Fibroblast of the conjunctiva (primary cell): Measurements from ENCODE around the gene USP21.
A peak's percentile ranks its signal among the peaks of the same experiment; 100 is the strongest.
"Not testable (repeated sequence)": the region's sequence is repeated elsewhere in the genome, so short reads cannot be mapped to it uniquely, and the experiment has no call there.

Experiments
- DNase-seq: peaks from one replicate; pipeline ENCODE4 v3.0.0-alpha.2; 2010; ENCODE audit warnings: low read depth

USP21 gene

DNA sequence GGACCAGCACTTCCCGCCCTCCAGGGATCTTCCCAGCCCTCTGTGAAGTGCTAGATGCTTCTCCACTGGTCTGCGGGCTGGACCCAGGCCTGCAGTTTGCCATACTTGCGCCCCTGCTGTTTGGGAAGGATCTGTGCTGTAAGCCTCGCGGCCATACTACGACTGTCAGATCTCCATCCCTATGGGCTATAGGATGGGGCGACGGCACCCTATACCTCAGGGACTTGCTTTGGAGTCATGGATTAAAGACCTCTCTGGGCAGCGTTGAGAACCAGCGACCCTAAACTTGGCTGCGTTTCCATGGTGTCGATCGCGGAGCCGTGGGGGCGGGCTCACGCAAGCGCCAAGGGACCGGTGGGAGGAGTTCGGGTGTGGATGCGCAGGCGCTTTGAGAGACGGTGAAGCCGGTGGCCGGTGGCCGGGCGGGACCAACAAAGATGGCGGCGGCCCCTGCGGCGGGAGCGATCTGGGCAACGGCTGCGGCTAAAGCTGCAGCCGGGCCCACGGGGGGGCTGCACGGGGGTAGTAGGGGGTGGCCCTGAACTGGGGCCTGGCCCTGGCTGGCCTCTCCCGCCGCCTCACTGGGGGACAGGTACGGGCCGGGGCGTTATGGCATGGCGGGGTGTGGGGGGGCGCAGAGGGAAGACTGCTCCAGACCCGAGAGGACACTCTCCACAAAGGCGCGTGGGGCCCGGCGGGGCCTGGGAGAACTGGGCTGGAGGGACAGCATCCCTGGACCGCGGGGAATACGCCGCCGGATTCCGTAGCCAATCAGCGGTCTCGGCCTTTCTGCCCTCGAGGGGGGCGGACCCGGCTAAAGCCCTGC lies at the start of gene USP21:
TSS of gene USP21 (plus strand) at position 414 of the 826 bp plus-strand sequence. CDS start 1,141 bp downstream, outside the sequence.
- peak; percentile 80 for DNase-seq

- DNase-seq: no peak
Measured at GRCh38 chr1:161111117-161111516, 48.2 kb upstream of the USP21 start.

DNA sequence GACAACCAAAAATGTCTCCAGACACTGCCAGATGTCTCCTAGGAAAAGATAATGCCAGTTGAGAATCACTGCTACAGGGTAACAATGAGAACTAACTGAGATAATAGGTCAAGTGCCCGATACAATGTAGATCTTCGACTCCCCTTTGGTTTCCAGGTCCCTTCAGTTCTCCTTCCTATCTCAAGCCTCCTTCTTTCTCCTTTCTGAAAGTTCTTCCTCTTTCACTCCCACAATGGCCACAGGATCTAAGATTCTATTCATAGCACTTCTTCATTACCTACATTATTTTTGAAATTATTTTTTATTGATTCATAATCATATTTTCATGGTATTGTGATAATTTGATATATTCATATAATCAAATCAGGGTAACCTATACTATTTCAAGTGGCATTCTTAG lies 47.8 kb upstream of the USP21 start:
- no peak for DNase-seq

GRCh38 chr1:161113915-161114314 lies 45.4 kb upstream of the USP21 start:
- DNase-seq: no peak

DNA sequence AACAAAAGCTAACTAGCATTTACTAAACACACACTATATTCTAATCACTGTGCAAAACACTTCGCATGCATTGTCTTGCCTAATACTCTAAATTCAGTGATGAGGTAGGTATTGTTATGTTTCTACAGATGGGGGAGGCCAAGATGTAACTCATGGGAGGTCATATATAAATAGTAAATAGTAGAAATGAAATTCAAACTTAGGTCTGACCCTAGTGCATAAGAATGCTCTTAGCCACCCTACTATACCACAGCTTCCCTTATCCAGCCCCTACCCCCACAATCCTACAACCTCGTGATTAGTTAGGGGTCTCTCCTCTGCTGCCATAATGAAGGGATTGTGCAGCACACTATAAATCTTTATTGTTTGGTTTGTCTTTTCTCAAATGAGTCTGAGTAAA lies 44.7 kb upstream of the USP21 start:
- no peak for DNase-seq

GRCh38 chr1:161115132-161115711 lies 44.1 kb upstream of the USP21 start:
- peak; percentile 93 for DNase-seq

DNA sequence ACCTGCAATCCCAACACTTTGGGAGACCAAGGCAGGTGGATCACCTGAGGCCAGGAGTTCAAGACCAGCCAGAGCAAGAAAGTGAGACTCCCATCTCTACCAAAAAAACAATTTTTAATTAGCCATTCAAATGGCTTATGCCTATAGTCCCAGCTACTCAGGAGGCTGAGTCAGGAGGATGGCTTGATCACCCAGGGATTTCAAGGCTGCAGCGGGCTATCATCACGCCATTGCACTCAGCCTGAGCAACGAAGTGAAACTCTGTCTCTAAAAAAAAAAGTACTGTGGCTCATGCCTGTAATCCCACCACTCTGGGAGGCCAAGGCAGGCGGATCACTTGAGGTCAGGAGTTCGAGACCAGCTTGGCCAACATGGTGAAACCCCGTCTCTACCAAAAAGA lies 43.3 kb upstream of the USP21 start:
- not testable (repeated sequence) for DNase-seq

- DNase-seq: peak; percentile 71
Measured at GRCh38 chr1:161117759-161118581, 41.3 kb upstream of the USP21 start, which contains the start of the genes NIT1 and PFDN2. NIT1 (plus strand) TSS chr1:161118105; CDS start chr1:161118177, 72 bp downstream. PFDN2 (minus strand) TSS chr1:161118037; CDS start chr1:161118026, 11 bp downstream.

DNA sequence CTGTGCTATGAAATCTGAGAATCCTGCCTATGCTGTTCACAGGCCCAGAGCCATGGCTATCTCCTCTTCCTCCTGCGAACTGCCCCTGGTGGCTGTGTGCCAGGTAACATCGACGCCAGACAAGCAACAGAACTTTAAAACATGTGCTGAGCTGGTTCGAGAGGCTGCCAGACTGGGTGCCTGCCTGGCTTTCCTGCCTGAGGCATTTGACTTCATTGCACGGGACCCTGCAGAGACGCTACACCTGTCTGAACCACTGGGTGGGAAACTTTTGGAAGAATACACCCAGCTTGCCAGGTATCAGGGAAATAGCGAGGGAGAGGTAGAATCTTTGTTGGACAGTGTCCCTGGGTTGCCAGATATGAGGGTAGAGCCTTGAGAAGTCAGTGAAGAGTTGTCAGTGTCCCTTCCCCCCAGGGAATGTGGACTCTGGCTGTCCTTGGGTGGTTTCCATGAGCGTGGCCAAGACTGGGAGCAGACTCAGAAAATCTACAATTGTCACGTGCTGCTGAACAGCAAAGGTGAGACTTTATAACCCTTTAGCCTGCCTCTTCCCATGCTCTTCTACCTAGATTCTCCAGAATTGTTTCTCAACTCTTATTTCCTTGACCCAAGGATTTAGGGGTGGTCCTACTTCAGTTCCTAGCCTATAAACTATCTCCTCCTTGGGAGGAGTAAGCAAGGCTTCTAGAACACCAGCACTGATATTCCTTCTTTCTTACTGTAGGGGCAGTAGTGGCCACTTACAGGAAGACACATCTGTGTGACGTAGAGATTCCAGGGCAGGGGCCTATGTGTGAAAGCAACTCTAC lies 40.0 kb upstream of the USP21 start:
- DNase-seq: peak; percentile 61

DNA sequence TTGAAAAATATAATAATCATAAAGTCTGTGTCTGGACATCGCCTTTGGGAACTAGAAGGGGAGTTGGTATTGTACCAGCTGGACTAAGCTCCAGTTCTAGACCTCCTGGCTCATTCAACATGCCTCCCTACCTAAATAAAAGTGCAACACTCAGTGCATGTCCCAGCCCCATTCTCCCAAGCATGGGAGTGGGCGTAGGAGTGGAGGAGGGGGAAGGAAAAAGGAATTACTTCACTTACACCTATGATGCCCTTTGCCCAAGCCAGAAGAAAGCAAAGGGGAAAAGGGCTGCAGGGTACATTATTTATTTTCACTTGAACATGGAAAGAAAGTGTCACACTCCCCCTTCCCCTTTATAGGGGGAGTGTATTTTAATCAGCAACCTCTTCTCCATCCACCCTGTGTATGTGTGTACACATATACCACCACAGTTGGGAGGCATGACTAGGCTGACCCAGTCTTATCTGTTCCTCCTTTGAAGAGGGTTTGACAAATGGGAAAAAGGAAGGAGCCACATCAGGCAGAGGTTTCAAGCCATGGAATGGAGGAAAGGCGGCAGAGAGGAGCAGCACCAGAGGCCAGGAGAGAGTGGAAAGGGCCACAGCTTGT lies 38.2 kb upstream of the USP21 start:
- DNase-seq: no peak

- no peak for DNase-seq
Measured at GRCh38 chr1:161121834-161122233, 37.5 kb upstream of the USP21 start.

- DNase-seq: no peak
Measured at GRCh38 chr1:161122967-161123366, 36.3 kb upstream of the USP21 start.

GRCh38 chr1:161127649-161128048 lies 31.7 kb upstream of the USP21 start:
- no peak for DNase-seq

- no peak for DNase-seq
Measured at GRCh38 chr1:161128591-161129420, 30.5 kb upstream of the USP21 start.

GRCh38 chr1:161130266-161130665 lies 29.0 kb upstream of the USP21 start:
- no peak for DNase-seq

DNA sequence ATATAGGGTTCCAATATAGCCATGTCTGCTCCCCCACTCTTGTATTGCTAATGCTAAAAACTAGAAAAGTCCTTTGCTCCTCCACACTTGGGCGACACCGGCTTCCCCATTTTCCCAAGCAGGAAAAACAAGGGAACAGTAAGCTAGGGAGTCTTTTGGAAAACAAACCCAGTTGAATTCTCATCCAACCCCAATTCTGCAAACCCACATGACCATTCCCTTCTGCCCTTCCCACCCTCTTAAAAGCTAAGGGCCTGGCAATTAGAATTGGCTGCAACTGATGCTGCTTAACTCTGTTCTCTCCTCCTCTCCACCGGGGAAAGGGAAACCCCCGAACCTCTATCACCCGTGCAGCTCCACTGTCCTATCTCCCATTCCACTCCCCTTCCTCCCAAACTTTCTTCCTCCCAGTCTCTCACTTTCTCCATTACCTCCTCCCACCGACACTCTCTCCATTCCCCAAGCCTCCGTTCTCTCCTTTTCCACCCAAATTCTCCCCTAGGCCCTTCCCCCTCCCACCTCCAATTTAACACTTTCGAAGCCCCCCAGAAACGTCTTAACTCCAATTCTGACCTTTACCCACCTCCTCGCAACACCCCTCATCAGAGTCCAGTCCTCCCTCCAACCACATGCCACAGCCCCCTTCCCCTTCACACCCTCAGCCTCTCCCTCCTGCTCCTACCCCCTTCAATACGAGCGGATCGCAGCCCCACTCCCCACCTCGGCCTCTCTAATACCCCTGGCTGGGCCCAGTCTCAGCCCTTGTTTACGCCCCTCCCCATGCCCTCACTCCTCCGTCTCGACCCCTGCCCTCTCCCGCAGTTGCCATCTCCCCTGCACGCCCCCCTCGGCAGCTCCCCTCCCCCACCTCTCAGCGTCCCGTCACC lies 27.5 kb upstream of the USP21 start:
- DNase-seq: no peak

- peak; percentile 95 for DNase-seq
Measured at GRCh38 chr1:161132410-161133219, 26.7 kb upstream of the USP21 start, which contains the start of gene DEDD. DEDD (minus strand) TSS chr1:161132667; CDS start chr1:161124462, 8,205 bp downstream.

DNA sequence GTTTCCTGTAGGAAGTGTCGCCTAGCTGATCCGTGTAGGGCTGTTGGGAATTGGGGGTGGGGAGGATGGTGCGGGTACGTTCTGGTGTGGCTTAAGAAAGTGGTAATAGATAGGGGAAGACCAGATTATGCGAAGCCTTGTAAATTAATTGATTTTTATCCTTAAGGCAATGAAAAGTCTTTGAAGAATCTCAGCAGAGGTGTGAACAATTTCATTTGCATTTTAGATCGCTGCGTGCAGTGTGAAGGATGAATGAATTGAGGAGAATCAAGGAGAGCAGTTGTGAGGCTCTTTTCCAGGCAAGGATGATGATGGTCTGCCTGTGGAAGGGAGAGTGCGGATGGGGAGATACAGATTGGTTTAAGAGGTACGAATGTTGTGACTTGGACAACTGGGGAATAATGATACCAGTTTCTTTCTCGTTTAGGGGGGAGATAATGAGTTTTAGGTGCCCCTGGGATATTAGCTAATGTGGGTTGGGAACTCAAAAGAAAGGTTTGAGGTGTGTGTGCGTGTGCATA lies 26.0 kb upstream of the USP21 start:
- DNase-seq: no peak
